H7 (cell line): Measurements from ENCODE around the gene ZNF652. TPM values are rescaled to one million over a fixed set of nuclear protein-coding genes. Genes with fewer than 3 reads are reported as not detected.
"Not testable (repeated sequence)": the region's sequence is repeated elsewhere in the genome, so short reads cannot be mapped to it uniquely, and the experiment has no call there.

ENCODE experiments used
- DNase-seq: peaks from one replicate; pipeline ENCODE4 v3.0.0; 2012
- H3K27me3 ChIP-seq: 2 replicates; pipeline ENCODE4 v1.6.0; 2011; ENCODE audit warnings: mild to moderate bottlenecking, low read length; ENCODE audit not compliant: control insufficient read depth, insufficient read depth
- H3K36me3 ChIP-seq: replicated peaks from 2 replicates; pipeline ENCODE4 v1.5.1; 2011; ENCODE audit warnings: low read length; ENCODE audit not compliant: control insufficient read depth, insufficient read depth
- H3K4me3 ChIP-seq: 2 replicates; pipeline ENCODE4 v1.5.1; 2011; ENCODE audit warnings: low read depth, mild to moderate bottlenecking, control low read depth, low read length, moderate library complexity; ENCODE audit not compliant: insufficient read depth
- total RNA-seq: library from RNA; depleted of rRNA; stranded (reverse); fragments of >200 nt; shearing (Covaris generic); gene quantifications from 2 replicates; pipeline ENCODE4 v1.2.3, GENCODE V29; 2014

The ZNF652 gene
- total RNA-seq, 1 experiment from 2014 or later = 22.9 TPM

DNA sequence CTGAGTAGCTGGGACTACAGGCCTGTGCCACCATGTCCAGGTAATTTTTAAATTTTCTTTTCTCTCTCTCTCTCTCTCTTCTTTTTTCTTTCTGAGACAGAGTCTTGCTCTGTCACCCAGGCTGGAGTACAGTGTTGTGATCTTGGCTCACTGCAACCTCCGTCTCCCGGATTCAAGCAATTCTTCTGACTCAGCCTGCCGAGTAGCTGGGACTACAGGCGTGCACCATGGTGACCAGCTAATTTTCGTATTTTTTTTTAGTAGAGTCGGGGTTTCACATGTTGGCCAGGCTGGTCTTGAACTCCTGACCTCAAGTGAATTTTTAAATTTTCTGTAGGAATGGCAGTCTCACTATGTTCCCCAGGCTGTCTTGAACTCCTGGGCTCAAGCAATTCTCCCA lies 11.1 kb upstream of the ZNF652 start:
- no peak overlapping the region for H3K4me3 ChIP-seq
- no peaks in the 10 kb centered on the region for H3K27me3 ChIP-seq
- H3K36me3 ChIP-seq = no peaks in the 10 kb centered on the region
- DNase-seq = no peak

DNA sequence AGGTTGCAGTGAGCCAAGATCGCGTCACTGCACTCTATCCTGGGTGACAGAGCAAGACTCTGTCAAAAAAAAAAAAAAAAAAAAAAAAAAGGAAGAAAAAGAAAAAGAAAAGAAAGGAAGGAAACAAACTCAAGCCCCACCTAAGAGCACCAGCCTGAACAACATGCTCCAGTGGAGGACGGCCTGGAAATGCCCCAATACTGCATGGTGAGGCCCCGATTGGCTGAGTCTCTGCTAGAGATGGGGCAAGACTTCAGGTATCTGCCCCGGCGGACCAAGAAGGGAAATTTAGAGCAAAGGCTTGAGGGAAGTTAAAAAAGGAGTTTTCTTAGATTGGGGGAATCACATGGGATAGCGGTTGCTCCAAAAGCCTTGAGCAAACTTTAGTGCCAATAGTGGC lies 10.4 kb upstream of the ZNF652 start:
- Histone ChIP-seq H3K4me3 (no peak overlapping the region), H3K36me3 (no peaks in the 10 kb centered on the region), H3K27me3 (no peaks in the 10 kb centered on the region)
- no peak for DNase-seq

GRCh38 chr17:49370971-49371834 lies 9.2 kb upstream of the ZNF652 start:
- H3K4me3 ChIP-seq = no peak overlapping the region
- H3K36me3 ChIP-seq = no peaks in the 10 kb centered on the region
- DNase-seq = peak; percentile 87
- no peaks in the 10 kb centered on the region for H3K27me3 ChIP-seq

- H3K36me3 ChIP-seq = no peaks in the 10 kb centered on the region
- H3K27me3 ChIP-seq = no peaks in the 10 kb centered on the region
- no peak for DNase-seq
- no peak overlapping the region for H3K4me3 ChIP-seq
Measured at GRCh38 chr17:49369760-49370159, 7.7 kb upstream of the ZNF652 start.

- Histone ChIP-seq H3K4me3 (no peak overlapping the region), H3K27me3 (no peaks in the 10 kb centered on the region), H3K36me3 (no peaks in the 10 kb centered on the region)
- no peak for DNase-seq
Measured at GRCh38 chr17:49369089-49369488, 7.0 kb upstream of the ZNF652 start.

DNA sequence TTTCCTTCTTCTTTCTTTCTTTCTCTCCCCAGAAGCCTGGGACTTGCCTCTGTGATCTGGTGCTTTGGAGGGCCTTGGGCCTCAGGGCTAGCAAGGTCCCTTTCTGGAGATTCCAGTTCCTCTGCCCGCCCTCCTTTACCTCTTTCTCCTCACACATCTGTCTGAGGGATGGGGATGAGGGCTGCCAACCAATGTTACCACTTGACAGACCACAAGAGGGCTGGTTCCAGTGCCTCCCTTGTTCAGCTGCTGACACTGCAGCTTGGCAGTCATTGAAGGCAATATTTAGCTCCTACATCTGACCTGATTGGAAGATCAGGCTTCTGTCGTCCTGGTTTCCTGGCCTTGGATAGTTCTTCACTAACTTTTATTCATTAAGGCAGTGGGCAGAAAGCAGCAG lies 3.6 kb upstream of the ZNF652 start:
- no peak overlapping the region for H3K4me3 ChIP-seq
- no peaks in the 10 kb centered on the region for H3K27me3 ChIP-seq
- H3K36me3 ChIP-seq = no peaks in the 10 kb centered on the region
- DNase-seq = peak; percentile 41

DNA sequence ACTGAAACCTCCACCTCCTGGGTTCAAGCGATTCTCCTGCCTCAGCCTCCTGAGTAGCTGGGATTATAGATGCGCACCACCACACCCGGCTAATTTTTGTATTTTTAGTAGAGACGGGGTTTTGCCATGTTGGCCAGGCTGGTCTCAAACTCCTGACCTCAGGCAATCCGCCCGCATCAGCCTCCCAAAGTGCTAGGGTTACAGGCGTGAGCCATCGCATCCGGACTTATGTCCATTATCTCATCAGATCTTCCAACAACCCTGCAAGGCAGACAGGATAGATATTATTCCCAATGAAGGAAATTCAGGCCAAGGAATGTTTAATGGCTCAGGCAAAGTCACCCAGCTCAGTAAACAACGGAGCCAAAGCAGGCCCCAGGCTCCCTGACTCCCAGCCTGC lies 3.1 kb upstream of the ZNF652 start:
- not testable (repeated sequence) for DNase-seq, H3K36me3 ChIP-seq, H3K4me3 ChIP-seq, H3K27me3 ChIP-seq

DNA sequence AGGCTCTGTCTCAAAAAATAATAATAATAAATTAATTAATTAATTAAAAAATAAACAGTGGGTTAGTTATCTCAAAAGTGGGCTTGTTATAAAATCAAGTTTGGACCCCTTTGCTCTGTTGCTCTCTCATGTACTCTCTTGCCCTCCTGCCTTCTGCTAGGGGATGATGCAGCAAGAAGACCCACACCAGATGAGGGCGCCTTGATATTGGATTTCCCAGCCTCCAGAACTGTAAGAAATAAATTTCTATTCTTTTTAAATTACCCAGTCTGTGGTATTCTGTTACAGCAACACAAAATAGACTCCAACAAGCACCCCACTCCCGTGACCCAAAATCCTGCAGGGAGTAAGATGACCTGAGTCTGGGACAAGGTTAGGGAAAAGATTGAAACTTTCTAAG lies 2.1 kb upstream of the ZNF652 start:
- no peak for DNase-seq
- Histone ChIP-seq H3K36me3 (no peaks in the 10 kb centered on the region), H3K4me3 (no peak overlapping the region), H3K27me3 (no peaks in the 10 kb centered on the region)

DNA sequence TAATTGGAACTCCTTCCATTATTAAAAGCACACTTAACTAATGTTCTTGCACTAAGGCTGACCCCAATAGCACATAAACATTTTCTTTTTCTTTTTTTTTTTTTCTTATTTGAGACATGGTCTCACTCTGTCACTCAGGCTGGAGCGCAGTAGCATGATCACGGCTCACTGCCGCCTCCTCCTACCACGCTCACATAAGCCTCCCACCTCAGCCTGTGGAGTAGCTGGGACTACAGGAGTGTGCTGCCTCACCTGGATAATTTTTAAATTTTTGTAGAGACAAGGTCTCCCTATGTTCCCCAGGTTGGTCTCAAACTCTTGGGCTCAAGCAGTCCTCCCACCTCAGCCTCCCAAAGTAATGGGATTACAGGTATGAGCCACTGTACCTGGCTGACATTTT lies 1.2 kb upstream of the ZNF652 start:
- H3K36me3 ChIP-seq = no peaks in the 10 kb centered on the region
- no peak for DNase-seq
- H3K4me3 ChIP-seq = no peak overlapping the region
- no peaks in the 10 kb centered on the region for H3K27me3 ChIP-seq

DNA sequence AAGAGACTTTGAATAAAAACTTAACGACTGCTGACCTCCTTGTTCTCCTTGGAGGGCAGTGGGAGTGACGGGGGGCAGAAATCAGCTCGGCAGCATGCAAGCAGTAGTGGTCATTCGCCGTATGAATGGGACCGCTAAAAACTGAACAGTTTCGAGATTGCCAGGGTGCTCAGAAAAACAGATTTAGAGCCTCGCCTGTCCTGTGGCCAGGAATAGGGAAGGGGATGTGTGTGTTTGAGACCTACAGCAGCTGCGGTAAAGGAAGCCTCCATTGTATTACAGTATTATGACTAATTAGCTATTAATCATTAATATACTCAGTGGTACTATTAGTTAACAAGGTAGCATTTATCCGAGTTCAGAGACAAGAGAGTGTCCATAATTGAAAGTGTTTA lies 670 bp upstream of the ZNF652 start:
- DNase-seq = no peak
- Histone ChIP-seq H3K4me3 (peak overlapping the region; percentile 92), H3K27me3 (no peaks in the 10 kb centered on the region), H3K36me3 (no peaks in the 10 kb centered on the region)

- no peaks in the 10 kb centered on the region for H3K27me3 ChIP-seq
- DNase-seq = peak; percentile 59
- H3K4me3 ChIP-seq = peak overlapping the region; percentile 92
- H3K36me3 ChIP-seq = no peaks in the 10 kb centered on the region
Measured at GRCh38 chr17:49361129-49361901, 735 bp downstream of the ZNF652 start.

- Histone ChIP-seq H3K4me3 (peak overlapping the region; percentile 92), H3K36me3 (no peaks in the 10 kb centered on the region), H3K27me3 (no peaks in the 10 kb centered on the region)
- DNase-seq = peak; percentile 37
Measured at GRCh38 chr17:49360796-49361128, 1.3 kb downstream of the ZNF652 start.

DNA sequence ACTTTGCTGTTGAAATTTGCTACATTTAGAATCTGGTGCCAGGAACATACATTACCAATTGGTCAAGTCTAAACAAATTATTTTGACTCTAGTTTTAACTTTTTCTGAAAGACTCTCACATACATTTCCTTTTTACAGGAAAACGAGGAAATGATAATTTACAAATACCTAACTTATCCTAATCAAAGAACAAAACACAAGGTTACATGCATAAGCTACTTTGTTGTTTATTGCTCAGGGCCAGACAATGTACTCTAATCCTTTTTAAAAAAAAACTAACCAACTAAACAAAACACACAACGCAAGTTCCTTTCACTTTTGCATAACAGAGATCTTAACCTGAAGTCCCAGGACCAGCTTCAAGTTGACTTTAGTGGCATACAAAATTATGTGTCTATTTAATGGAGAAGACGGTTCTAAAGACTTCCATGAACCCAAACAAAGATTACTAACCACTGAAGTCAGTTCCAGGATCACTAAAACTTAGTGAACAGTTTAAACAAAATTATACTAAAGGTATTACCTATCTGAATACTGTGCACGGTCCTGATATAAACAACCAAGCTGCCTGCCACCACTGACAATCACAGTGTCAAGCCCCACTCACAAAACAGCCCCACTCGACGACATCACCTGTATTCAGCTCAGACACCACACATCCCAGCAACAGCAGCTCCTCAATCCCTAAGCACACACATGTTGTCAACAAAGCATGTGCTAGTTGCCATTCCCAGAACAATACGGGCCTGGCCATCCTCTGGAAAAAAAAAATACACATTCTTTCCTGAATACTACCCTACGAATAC lies 1.9 kb downstream of the ZNF652 start:
- Histone ChIP-seq H3K4me3 (no peak overlapping the region), H3K27me3 (no peaks in the 10 kb centered on the region), H3K36me3 (no peaks in the 10 kb centered on the region)
- DNase-seq = no peak

- Histone ChIP-seq H3K27me3 (no peaks in the 10 kb centered on the region), H3K36me3 (no peaks in the 10 kb centered on the region), H3K4me3 (no peak overlapping the region)
- DNase-seq = no peak
Measured at GRCh38 chr17:49358641-49359247, 3.3 kb downstream of the ZNF652 start.
